Vagina (tissue), 2 donors: Measurements from ENCODE around the gene ICE1.

ENCODE experiments used
- POLR2AphosphoS5 ChIP-seq, 2 donors: sonication (generic); formaldehyde crosslinking; IDR thresholded peaks; one replicate each; pipeline ENCODE4 v1.9.0; 2017; ENCODE audit warnings: antibody characterized with exemption in 2 of 2, mild to moderate bottlenecking in 2 of 2, low read depth in 1 of 2; ENCODE audit not compliant: insufficient read depth in 1 of 2
- TF ChIP-seq, protein P1 (sequence below), 3 experiments: fragments of 450-650 bp in 2 of 3; fragments of 200-600 bp in 1 of 3; sonication (generic) in 1 of 3; IDR thresholded peaks; one replicate each; pipeline ENCODE4 v1.5.1; 2017 to 2019; ENCODE audit warnings: antibody characterized with exemption in 3 of 3, mild to moderate bottlenecking in 2 of 3, moderate library complexity in 2 of 3

DNA sequence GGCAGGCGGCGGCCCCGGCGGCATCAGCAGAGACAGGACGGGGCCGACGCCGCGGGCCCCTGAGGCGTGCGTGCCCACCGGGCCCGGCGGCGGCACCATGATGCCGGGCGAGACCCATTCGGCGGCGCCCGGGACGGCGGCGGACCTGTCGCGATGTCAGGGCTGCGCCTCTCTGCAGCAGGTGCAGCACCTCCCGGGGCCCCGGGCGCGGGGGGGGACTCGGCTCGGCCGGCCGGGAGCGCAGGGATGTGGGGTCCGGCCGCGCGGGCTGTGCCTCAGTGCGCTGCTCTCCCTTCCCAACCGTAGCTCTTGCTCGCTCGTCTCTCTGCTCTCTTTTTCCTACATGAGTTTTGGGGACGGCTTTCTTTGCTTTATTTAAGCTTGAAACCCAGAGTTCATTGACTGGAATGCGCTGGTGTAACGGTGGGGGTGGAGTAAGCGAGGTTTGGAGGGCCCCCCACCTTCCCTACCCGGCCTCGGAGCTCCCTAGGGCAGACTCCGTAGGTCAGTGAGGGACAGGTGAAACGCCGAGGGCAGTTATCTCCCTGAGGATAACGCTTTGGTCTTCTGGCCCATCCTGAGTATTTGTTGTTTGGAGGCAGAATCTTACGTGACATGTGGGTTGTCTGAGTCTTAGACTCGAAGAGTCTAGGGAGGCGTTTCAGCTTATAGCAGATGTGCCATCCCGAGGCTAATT lies 490 bp downstream of the ICE1 start:
- TF ChIP-seq, protein P1, sequence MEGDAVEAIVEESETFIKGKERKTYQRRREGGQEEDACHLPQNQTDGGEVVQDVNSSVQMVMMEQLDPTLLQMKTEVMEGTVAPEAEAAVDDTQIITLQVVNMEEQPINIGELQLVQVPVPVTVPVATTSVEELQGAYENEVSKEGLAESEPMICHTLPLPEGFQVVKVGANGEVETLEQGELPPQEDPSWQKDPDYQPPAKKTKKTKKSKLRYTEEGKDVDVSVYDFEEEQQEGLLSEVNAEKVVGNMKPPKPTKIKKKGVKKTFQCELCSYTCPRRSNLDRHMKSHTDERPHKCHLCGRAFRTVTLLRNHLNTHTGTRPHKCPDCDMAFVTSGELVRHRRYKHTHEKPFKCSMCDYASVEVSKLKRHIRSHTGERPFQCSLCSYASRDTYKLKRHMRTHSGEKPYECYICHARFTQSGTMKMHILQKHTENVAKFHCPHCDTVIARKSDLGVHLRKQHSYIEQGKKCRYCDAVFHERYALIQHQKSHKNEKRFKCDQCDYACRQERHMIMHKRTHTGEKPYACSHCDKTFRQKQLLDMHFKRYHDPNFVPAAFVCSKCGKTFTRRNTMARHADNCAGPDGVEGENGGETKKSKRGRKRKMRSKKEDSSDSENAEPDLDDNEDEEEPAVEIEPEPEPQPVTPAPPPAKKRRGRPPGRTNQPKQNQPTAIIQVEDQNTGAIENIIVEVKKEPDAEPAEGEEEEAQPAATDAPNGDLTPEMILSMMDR (IDR thresholded peaks at IDR 0.05): no peak
- TF ChIP-seq POLR2AphosphoS5 (IDR thresholded peaks at IDR 0.05; ENCODE audit: insufficient read depth in 1 of 2, low read depth in 1 of 2): no peak
